Esophagus muscularis mucosa (tissue), 4 donors: ENCODE results near the gene COMMD1.

Source experiments
- EP300 ChIP-seq: sonication (generic); formaldehyde crosslinking; IDR thresholded peaks from one replicate; pipeline ENCODE4 v1.6.1; 2017; ENCODE audit warnings: antibody characterized with exemption
- POLR2A ChIP-seq: fragments of 450-650 bp; IDR thresholded peaks from one replicate; pipeline ENCODE4 v1.6.1; 2017; ENCODE audit warnings: antibody characterized with exemption, moderate library complexity, mild to moderate bottlenecking, low read depth
- TF ChIP-seq, protein P1 (sequence below), 3 experiments: fragments of 200-600 bp in 2 of 3; fragments of 450-650 bp in 1 of 3; sonication (generic) in 2 of 3; IDR thresholded peaks; one replicate each; pipeline ENCODE4 v1.5.1; 2017 to 2019; ENCODE audit warnings: antibody characterized with exemption in 3 of 3, mild to moderate bottlenecking in 2 of 3, moderate library complexity in 1 of 3

DNA sequence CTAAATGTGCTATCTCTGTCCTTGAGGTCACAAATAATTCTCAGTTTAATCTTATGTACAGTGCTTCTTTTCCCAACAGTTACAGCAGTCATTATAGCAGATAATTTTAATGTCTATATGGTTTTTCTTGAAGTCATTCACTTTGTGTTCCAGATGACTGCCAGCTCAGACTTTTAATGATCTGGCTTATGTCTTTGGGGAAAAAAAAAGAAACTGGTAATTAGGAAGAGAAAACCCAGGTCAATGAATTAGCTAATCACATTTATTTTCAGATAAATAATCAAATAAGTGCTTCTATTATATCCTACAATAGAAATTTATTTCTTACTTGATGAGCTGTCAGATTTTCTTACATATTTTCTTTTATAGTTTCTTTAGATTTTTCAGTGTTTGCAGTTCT is 96.0 kb downstream of the COMMD1 start:
- TF ChIP-seq, protein P1, sequence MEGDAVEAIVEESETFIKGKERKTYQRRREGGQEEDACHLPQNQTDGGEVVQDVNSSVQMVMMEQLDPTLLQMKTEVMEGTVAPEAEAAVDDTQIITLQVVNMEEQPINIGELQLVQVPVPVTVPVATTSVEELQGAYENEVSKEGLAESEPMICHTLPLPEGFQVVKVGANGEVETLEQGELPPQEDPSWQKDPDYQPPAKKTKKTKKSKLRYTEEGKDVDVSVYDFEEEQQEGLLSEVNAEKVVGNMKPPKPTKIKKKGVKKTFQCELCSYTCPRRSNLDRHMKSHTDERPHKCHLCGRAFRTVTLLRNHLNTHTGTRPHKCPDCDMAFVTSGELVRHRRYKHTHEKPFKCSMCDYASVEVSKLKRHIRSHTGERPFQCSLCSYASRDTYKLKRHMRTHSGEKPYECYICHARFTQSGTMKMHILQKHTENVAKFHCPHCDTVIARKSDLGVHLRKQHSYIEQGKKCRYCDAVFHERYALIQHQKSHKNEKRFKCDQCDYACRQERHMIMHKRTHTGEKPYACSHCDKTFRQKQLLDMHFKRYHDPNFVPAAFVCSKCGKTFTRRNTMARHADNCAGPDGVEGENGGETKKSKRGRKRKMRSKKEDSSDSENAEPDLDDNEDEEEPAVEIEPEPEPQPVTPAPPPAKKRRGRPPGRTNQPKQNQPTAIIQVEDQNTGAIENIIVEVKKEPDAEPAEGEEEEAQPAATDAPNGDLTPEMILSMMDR (IDR thresholded peaks at IDR 0.05), result no peak
- no peak for TF ChIP-seq POLR2A
- TF ChIP-seq EP300, result no peak
